Erythroblast (primary cell): ENCODE measurements around the gene EMC1.
"Not testable (repeated sequence)": the region's sequence is repeated elsewhere in the genome, so short reads cannot be mapped to it uniquely, and the experiment has no call there.

ENCODE experiments used
- GATA1 ChIP-seq: IDR thresholded peaks from 2 replicates; pipeline ENCODE4 v1.6.1; 2011; ENCODE audit warnings: low read depth, mild to moderate bottlenecking, control low read depth, low read length, moderate library complexity
- POLR2A ChIP-seq: IDR thresholded peaks from 2 replicates; pipeline ENCODE4 v1.6.1; 2011; ENCODE audit warnings: mild to moderate bottlenecking, low read length

DNA sequence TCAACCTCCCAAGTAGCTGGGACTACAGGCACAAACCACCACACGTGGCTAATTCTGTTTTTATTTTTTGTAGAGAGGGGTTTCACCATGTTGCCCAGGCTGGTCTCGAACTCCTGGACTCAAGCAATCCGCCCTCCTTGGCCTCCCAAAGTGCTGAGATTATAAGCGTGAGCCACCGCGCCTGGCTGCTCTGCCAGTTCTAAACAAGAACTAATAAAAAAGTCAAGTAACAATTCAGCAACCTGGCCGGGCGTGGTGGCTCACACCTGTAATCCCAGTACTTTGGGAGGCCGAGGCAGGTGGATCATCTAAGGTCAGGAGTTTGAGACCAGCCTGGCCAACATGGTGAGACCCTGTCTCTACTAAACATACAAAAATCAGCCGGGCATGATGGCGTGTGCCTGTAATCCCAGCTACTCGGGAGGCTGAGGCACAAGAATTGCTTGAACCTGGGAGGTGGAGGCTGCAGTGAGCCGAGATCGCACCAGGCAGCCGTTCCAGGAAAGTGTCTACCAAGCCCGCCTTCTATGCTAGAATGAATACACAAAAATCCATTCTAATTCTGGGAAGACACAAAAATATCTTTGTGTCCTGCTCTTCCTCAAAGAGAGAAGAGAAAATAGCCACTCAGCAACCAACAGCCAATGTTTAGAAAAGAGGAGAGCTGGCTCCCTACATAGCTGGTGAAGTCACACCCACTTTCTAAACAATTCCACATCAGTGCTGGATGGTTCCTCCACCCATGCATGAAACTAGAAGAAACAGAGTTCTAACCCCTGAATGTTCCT is 19.4 kb downstream of the EMC1 start:
- TF ChIP-seq POLR2A, GATA1: not testable (repeated sequence)
